Panc1 (cell line): ENCODE measurements around the gene INPP5D.

Experiments used
- POLR2AphosphoS5 ChIP-seq: IDR thresholded peaks from 2 replicates; pipeline ENCODE4 v1.6.1; 2012; ENCODE audit warnings: mild to moderate bottlenecking, low read depth, low read length, moderate library complexity
- SIN3A ChIP-seq: IDR thresholded peaks from 2 replicates; pipeline ENCODE4 v1.6.1; 2012; ENCODE audit warnings: low read depth, mild to moderate bottlenecking, low read length, moderate library complexity, borderline replicate concordance; ENCODE audit not compliant: insufficient read depth
- TCF7L2 ChIP-seq: IDR thresholded peaks from 2 replicates; pipeline ENCODE4 v1.6.1; 2011; ENCODE audit warnings: mild to moderate bottlenecking, low read depth, low read length, inconsistent platforms
- TF ChIP-seq, protein P1 (sequence below): fragments of 450-650 bp; IDR thresholded peaks from 2 replicates; pipeline ENCODE4 v1.5.1; 2017; ENCODE audit warnings: mild to moderate bottlenecking
- TF ChIP-seq, protein P2 (sequence below), 2 experiments: IDR thresholded peaks; 2 replicates each; pipeline ENCODE4 v1.6.1; 2011 to 2012; ENCODE audit warnings: low read depth in 2 of 2, control low read depth in 1 of 2, low read length in 1 of 2, mild to moderate bottlenecking in 1 of 2, moderate library complexity in 1 of 2; ENCODE audit not compliant: insufficient read depth in 1 of 2

DNA sequence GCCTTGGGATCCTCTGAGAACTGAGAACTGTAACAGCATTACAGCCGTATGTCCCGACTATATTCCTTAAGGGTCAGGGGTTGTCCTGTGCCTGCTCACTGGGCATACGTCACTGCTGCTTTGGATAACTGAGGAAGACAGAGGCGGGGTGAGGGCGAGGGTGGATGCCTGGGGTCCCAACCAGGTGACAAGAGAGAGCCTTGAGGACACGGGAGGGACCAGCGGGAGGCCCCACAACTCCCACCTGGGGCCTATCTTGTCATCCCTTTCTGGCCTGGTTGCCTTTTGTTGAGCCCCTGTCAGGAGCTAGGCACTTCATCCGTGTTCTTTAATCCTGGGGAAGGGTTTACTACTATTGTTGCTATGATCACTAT, 28.8 kb downstream of the INPP5D start:
- TF ChIP-seq, protein P1, sequence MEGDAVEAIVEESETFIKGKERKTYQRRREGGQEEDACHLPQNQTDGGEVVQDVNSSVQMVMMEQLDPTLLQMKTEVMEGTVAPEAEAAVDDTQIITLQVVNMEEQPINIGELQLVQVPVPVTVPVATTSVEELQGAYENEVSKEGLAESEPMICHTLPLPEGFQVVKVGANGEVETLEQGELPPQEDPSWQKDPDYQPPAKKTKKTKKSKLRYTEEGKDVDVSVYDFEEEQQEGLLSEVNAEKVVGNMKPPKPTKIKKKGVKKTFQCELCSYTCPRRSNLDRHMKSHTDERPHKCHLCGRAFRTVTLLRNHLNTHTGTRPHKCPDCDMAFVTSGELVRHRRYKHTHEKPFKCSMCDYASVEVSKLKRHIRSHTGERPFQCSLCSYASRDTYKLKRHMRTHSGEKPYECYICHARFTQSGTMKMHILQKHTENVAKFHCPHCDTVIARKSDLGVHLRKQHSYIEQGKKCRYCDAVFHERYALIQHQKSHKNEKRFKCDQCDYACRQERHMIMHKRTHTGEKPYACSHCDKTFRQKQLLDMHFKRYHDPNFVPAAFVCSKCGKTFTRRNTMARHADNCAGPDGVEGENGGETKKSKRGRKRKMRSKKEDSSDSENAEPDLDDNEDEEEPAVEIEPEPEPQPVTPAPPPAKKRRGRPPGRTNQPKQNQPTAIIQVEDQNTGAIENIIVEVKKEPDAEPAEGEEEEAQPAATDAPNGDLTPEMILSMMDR: no peak
- TF ChIP-seq, protein P2, sequence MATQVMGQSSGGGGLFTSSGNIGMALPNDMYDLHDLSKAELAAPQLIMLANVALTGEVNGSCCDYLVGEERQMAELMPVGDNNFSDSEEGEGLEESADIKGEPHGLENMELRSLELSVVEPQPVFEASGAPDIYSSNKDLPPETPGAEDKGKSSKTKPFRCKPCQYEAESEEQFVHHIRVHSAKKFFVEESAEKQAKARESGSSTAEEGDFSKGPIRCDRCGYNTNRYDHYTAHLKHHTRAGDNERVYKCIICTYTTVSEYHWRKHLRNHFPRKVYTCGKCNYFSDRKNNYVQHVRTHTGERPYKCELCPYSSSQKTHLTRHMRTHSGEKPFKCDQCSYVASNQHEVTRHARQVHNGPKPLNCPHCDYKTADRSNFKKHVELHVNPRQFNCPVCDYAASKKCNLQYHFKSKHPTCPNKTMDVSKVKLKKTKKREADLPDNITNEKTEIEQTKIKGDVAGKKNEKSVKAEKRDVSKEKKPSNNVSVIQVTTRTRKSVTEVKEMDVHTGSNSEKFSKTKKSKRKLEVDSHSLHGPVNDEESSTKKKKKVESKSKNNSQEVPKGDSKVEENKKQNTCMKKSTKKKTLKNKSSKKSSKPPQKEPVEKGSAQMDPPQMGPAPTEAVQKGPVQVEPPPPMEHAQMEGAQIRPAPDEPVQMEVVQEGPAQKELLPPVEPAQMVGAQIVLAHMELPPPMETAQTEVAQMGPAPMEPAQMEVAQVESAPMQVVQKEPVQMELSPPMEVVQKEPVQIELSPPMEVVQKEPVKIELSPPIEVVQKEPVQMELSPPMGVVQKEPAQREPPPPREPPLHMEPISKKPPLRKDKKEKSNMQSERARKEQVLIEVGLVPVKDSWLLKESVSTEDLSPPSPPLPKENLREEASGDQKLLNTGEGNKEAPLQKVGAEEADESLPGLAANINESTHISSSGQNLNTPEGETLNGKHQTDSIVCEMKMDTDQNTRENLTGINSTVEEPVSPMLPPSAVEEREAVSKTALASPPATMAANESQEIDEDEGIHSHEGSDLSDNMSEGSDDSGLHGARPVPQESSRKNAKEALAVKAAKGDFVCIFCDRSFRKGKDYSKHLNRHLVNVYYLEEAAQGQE (IDR thresholded peaks at IDR 0.05; ENCODE audit: insufficient read depth in 1 of 2, low read depth in 2 of 2, low read length in 1 of 2): no peak
- TF ChIP-seq POLR2AphosphoS5 (no peak), SIN3A (no peak), TCF7L2 (no peak)
